Ecto neural progenitor cell (in vitro differentiated cells): ENCODE results near the gene FAM53B.

ENCODE experiments used
- DNase-seq: peaks from one replicate; pipeline ENCODE4 v3.0.0-alpha.2; 2018; ENCODE audit warnings: low spot score

FAM53B gene

DNA sequence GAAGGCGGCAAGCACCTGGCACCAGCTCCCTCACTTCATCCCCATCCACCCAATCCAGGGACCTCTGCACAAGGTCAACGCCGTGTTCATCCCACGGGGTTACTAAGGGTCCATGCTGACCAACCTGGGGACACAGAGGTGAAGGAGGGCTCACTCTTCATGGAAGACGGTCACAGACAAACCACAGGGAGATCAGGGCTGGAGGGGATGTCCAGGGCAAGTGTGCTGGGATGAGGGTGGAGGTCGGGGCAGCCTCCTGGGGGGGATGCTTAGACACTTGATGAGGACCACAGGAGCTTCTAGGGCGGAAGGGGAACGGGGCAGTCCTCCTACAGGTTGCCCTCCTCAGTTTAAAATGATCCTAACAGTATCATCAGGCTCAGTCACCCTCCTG is 46.7 kb downstream of the FAM53B start:
- no peak for DNase-seq

DNA sequence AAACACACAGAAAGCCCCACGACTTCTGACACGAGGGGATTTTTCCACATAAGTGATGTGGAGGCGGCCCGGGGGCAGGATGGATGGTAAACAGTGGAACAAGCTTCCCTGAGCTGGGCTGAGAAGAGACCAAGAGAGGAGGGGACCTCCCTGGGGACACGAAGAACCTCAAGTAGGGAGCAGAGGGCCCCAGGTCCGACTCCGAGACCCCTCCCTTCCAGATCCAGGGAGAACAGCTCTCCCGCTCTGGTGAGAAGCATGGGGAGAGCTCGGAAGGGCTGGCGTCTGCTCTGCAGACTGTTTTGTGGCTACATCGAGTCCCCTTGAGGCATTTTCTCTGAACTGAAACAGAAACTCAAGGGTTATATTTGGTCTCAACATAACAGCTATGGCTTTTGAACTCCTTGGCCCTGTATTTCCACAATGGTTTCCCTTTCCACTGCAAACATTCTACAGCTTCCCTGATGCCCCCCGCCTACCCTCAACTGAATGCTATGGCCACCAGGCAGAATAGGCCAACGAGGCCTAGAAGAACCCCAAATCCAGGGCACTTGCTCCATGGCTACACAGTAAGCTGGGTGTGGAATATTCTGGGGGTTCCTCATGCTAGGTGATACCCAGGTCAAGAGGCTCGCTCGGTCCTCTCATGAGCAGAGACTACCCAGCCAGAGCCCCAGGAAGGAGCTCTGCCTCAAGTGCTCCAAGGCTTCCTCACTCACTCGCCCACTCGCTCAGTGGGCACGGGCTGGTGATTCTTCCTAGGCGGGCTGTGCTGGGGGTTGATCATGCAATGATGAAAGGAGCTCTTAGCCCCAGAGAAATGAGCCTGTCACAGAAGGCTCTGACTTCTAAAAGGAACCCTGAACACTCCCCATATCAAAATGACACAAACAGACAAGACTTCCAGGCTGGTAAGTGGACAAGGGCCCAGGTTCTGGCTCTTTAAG is 47.5 kb downstream of the FAM53B start:
- no peak for DNase-seq

DNA sequence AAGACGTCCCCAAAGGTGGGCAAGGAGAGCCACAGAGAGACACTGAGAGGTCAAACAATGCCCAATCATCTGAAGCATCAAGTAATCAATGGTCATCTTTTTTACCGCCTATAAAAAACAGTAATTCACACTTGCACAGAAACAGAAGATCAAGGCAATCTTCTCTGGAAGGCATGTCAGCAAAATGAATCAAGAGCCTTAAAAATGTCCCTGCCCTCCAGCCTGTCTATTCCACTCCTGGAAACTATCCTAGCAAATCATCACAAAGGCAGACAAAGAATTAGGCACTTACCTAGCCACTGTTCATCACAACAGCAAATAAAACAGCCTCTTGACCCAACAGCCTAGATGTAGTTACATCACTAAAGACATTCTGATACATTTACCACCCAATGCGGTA is 48.9 kb downstream of the FAM53B start:
- no peak for DNase-seq

DNA sequence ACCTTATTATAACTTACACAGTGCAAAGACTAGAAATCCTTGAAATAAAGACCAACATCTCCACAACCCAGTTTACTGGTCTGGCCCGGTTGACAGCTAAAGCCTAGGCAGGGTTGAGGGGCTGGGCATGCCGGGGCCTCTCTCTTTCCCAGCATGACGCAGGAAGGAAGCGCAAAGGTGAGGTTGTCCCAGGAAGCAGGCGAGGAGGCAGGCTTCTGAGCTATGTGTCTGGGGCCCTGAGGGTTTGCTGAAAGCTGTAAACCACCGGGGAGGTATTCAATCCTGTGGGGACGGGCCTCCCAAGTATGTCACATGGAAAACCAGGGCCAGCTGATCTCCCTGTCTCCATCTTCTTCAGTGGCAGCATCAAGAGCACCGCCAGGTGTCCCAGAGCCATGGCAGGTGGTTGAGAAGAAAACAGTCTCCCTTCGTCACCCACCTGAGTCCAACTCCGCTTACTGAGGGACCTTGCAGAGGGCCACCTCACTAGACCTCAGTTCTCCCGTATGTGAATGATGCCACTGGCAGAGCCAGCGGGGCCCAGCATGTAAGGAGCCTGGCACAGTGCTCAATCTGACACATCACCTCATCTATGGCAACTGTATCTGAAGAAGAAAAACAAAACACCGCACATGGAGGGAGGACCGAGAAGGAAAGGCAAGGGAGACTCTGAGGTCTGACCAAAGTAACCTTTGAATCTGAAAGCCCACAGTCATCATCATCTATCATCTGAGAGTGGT is 49.5 kb downstream of the FAM53B start:
- no peak for DNase-seq

DNA sequence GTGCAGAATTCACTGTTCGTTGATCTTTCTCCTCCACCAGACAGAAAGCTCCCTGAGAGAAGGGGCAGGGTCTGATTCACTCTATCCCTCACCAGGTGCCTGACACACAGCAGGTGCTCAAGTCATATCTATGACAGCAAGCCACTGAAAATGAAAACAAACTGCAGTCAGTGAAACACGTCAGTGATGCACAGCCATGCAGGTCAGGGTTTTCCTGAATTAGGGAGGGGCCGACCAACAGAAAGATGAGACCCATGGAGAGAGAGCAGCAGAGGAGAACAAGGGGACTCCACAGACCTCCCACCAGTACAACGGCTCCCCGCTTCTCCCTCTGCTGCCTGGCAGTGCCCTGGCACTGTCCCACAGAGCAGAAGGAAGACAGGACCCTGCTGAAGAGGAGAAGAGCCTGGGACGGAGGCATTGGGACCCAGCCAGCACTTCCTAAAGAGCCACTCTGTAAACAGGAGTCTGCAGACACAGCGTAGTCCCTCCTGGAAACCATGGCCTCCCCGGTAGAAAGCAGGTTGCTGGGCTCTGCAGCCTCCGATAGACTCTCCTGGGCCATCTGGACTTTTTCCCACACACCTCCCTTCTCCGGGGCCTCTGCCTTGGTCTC is 50.3 kb downstream of the FAM53B start:
- DNase-seq = no peak

DNA sequence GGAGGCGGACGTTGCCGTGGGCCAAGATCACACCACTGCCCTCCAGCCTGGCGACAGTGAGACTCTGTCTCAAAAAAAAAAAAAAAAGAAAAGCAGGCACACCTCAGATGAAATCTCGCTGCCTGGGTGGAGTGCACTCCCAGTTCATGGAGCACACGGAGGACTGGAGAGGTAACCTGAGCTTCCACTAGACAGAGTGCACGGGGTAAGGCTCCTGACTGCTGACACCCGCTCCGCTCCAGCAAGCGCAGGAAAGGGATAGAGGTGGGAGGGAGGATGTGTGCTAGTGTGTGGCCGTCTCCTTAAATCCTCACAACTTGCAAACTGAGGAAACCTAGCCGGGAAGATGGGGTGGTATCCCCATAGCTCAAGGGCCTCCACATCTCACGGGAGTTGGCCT is 50.8 kb downstream of the FAM53B start:
- no peak for DNase-seq

DNA sequence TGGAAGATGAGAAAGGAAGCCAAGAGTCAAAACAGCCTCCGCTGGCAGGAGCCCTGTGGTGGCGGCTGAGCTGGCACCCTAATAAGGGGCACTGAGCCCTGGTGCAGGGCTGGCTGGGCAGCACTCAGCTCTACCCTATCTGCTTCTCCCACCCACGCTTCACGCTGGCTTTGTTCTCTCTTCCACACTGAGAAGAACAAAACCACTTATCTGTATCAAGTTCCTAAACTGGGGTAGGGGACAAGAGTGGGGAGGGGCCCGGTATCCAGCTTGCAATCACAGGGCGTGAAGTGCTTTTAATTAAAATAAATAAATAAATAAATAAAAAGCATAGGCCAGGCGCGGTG is 52.1 kb downstream of the FAM53B start:
- DNase-seq = no peak

DNA sequence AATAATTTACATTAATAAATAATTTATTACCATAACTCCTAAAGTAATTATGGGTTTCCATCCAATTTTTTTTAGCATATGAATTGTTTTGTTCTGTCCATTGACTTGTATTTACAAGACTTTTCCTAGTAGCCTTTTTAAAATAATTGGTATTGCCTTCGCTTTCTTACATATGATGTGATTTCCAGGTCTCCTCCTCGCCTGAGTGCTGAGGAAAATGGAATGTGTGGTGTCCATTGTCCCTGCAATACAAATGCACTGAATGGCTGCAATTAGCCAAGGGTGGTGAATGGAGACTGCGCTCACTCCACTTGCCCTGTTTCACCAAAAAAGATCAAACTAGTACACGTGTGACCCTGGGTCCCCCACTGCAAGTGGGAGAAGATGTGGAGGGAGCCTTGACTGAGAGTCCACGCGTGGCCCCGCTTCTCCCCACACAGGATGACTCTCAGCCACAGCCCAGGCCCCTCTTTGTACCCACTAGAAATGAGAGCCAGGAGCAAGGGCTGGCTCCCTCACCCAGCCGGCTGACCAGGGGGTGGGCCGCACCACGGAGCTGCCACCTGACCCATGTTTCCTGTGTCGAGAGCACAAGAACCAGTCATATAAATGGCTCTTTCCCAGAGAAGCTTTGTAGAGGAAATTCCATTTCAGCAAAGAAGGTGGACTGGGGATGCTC is 52.6 kb downstream of the FAM53B start:
- DNase-seq = no peak

DNA sequence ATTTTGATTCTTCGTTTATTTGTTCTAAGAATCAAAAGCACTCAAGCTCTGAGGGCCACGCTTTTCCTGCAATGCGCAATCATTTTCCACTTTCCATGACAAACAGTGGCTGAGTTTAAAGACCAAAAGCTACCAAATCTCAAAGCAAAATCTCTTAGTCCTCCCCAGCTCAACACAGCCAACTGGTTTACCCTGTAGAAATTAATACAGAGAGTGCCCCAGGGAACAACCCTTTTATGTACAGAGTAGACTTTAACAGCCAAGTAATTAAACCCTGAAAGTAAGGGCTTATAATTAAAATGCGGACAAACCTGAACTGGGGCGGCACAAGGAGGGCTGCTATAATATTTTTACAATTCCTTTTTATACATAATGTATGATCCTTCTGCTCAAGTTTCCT is 53.2 kb downstream of the FAM53B start:
- DNase-seq = no peak

DNA sequence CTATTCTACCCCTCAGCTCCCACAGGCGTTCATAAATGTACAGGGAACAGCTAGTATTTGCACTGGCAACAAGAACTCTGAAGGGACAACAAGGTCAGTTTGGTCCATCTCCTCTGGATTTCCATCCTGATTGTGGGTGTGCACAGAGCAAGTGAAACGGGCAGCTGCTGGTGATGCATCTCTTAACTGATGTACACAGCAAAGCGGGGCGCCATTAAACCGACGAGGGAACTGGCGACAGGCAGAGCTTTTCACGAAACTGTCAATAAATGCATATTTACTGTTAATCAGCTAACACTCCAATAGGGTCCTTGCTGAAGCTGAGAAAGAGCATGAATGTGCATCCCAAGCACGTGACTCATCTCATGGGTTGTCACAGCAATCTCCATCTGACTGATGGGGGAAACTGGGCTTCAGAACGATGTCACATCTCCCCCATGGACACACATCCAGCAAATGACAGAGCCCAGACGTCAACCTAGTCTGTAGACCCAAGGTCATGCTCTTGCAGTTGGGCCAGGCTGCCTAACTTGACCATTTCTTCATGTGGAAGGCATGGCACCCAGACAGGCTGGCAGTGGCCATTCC is 54.2 kb downstream of the FAM53B start:
- no peak for DNase-seq

DNA sequence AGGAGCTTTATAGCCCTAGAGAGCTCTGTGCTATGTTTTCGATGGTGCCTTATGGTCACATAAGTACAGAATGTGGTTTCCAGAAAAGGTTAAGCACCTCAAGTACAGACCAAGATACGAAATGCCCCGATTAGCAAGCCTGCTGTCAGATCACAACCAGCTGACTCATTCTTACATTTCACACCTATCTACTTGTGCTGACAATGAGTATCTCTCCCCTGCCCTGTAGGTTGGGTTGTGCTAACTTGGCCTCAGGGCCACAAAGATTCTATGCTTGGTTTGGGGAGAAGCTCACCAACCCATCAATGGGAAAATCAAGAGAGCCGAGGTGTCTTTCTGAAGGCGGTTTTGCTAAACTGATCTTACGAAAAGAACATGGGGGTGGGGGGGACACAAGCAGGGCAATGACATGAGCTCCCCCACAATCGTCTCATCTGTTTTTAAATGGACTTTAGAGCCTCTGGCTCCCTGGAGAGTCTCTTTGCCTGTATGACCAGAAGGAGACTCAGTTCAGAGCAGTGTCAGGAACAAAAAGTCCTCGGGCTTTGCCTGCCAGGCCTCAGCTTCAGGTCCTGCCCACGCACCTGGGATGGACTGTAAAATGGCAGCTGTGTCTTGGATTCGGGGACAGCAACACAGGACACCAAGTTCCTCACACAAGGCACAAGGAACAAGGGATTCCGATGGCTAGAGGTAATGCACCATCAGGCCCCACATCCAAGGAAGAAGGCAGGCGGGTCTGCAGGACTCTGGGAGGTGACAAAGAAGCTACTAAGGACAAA is 55.1 kb downstream of the FAM53B start:
- DNase-seq = no peak

DNA sequence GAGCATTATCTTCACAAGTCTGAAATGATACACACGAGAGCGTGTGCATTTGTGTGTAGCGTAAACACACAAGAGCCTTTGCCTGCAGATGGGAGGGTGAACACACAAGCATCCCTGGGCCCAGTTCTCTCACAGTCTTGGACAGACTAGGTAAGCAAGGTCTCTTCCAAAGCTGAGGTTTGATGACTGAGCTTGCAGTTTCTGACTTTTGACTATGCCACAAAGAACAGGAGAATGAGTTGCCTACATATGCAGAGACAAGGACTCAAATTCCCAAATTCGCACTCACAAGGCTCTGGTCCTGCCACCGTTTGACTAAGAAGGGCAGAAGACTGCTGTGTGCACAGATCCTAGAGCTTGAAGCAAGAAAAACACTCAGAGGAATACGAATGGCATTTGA is 55.8 kb downstream of the FAM53B start:
- DNase-seq = no peak

DNA sequence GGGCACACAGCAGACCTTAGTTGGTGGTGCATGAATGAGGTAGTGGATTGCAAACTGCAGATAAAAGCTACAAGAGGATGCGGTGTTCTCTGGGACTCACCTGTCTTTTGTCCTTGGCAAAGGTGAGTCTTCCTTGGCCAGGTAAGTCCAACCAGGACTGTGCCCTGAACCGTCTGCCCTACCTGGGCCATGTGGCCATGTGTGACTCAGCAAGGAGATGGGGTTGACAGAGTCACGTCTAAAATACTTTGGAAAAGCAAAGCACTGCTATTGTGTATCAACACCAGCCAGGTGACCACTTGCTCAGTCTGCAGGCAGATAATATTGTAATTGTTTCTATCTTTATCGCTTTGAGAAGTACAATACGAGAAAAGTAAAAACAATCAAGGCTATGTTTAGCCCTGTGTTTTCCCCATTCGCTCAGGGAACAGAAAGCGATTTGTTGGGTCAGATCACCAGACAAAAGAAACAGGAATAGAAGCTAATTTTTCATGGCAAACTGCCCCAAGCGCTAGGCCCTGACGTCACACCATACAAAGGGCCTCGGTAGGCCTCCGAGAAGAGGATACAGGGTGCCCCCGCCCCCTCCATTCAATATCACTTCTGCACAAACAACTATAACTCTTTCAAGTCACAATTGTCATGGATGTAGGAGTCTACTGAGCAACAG is 57.3 kb downstream of the FAM53B start:
- DNase-seq = no peak

DNA sequence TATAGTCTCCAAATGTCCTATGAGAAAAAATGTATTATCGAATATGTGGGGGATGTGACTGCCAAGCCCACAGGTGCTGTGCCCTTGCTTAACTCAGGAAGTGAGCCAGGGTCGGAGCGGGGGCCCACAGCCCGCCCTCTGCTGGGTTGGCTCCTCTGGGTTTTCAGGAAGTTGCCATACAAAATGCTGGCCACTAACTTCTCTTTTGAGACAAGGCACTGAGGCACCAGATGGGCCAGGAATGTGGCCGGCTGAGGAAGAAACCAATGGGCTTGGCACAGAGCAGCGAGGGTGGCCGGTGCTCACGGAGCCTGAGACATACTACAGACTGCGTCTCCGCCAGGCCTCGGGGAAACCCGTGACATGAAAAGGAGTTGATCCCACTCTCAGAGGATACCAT is 58.9 kb downstream of the FAM53B start:
- DNase-seq = no peak

DNA sequence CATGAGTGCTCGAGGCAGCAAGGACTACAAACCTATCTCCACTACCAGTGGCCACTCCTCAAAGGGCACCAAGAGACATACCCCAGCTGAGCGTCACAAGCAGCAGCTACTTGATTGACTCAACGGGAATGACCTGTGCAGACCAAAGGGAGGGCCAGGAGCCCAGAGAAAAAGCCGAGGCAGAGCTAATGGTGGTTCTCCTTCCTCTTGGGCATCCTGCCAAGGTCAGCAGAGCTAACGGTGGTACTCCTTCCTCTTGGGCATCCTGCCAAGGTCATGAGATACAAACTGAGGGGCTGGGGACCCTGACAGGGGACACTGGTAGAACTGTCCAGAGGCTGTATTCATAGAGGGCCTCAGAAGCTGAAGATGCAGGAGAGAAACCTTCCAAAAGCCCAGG is 60.4 kb downstream of the FAM53B start:
- DNase-seq = no peak

DNA sequence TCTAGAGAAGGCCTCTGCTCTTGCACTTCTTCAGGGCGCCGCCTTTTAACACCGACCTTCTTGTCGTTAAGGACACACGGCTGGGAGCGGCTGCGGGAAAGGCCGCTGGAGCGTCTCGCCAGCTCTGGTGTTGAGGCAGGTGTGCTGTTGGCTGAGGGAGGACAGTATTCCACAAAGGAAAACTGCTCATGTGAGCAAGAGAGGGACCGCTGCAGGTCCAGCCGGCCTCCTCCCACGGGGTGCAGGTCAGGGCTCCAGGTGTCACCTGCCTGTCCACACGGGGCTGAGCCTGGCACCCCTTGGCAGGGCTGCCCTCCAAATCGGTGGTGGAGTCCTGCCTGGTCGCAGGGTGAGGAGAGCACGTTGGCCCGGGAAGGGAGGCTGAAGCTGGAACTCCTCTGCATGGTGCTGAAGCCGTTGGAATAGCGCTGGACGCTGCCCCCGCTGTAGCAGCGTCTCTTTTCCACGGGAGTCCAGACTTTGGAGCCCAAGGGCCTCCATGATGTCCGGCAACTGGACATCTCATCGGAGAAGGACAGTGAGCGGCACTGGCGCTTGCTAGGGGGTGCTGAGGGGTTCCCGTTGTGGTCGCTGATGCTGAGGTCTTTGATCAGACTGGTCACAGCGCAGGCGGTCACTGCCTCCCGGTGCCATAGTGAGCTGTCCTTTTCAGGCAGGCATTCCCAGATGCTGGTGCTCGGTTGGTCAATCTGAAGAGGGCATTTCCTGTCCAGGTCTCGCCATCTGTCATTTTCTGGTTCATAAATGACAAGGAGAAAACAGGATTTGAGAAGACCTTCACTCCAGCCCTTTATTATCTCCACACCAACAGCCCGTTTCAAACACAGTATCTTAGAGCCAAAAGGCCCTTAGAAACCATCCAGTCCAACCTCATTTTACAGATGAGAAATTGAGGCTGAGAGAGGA is 62.3 kb downstream of the FAM53B start:
- no peak for DNase-seq

DNA sequence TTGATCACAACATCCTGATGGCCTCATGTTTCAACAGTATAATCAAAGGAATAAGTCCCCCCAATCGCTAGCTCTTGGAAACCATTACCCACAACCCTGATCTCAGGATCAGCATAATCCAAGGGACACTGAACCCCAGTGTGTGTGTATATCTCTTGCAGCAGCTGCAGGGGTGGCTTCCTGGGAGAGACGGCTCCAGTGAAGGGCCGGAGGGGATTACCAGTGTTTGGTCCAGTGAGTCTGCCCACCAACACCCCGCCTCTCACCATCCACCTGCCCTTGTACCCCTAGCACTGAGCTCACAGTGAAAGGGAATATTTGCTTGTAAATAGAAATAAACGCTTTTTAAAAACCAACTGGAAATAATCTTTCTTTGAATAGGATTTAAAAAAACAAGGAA is 63.1 kb downstream of the FAM53B start:
- DNase-seq = no peak

DNA sequence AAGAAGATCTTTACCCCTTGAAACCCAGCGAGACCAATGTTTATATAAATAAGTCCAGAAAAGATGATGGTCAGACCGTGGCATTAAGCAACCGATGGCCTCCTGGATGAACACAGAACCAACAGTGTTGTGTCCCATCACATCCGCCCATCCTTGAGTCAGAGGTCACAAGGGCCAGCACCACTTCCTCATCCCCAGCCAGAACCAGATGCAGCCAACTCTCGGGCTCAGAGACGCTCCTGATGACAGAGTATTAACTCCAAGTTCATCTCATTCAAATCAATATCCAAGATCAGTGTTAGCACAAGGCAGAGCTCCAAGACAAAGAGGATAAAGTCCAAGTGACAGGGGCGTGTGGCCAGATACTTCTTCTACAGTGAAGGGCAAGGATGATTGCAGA is 63.5 kb downstream of the FAM53B start:
- no peak for DNase-seq

DNA sequence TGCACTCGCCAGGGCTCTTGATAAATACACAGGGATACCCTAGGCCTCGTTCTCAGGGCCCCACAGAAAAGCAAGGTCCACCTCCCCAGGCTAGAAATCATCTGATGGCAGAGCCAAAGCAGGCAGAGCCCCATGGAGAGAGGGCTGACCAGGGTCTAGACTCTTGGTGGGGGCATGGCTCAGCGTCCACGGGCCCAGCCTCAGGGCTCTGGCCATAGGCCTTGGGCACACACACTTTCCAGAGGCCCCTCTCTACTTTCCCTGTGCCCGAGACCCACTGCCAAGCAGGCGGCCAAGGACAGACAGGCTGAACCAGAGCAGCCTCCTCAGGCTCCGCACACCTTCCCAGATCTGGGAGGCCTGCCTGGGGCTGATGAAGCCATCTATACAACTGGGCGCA is 64.8 kb downstream of the FAM53B start:
- DNase-seq = no peak
